ENCODE results near the gene CUL2.

GRCh38 chr10:34966040-34966439 is 124.1 kb downstream of the CUL2 start:
- no peak for TF ChIP-seq CTCF (IDR thresholded peaks at IDR 0.05)
- TF ChIP-seq POLR2A (IDR thresholded peaks at IDR 0.05): no peak
- TF ChIP-seq POLR2AphosphoS5 (IDR thresholded peaks at IDR 0.05; ENCODE audit: insufficient read depth in 1 of 2, low read depth in 1 of 2): no peak
